HG03066 (cell line): ENCODE results near the gene STX11.
"Not testable (repeated sequence)": the region's sequence is repeated elsewhere in the genome, so short reads cannot be mapped to it uniquely, and the experiment has no call there.

Experiments used
- ATAC-seq: cut with Tn5 transposase; IDR thresholded peaks from one replicate; pipeline ENCODE4 v1.9.1; 2021; ENCODE audit warnings: low read depth; ENCODE audit not compliant: unreplicated experiment

The STX11 gene

DNA sequence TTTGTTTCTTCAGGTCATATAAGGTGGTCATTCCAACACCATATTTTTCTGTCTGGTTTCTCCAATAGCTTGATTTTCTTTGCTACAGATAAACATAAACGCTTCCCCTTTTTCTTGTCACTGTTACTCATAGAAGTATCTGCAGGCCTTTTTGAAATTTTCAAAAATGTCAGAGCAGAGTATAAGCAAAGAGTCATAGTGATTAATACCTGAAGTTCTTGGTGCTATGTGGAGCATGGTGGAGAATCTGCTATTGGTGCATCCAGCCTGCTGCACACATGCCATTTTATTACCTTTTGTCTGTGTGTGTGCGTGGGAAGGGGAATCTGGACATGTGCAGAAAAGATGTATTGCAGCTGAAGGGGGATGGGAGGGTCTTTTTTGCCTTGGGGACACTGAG is 19.7 kb downstream of the STX11 start:
- no peak for ATAC-seq

DNA sequence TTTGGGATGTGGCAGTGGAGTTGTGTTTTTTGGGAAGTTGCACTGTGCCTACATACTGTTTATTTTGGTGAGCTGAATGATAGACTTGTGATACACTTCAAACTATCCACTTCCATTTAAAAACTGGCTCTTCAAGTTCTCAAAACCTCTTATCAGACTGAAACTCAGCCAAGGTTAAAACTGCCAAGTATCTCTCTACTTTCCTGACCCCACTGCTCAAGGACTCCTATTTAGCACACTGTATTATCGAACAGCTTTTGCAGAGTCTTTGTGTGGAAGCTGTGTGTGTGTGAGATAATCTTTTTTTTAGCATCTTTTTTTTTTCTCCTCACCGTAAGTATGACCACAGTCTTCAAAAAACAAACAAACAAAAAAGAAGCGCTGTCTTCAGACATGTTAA is 21.1 kb downstream of the STX11 start:
- no peak for ATAC-seq

DNA sequence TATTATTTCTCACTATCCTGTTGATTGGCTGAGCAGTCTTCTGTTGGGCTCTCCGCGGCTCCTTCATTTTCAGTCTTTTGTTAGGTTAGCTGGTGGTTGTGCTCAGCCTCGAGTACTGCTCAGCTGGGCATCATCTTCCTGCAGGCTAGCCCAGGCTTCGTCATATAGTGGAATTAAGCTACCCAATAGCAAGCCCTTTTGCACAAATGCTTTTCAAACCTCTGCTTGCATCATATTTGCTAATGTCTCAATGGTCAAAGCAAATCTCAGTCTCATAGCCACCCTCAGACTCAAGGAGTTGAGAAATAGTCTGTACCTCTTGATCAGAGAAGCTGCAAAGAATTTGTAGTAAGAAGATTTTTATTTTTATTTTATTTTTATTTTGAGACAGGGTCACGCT is 23.7 kb downstream of the STX11 start:
- ATAC-seq = no peak

DNA sequence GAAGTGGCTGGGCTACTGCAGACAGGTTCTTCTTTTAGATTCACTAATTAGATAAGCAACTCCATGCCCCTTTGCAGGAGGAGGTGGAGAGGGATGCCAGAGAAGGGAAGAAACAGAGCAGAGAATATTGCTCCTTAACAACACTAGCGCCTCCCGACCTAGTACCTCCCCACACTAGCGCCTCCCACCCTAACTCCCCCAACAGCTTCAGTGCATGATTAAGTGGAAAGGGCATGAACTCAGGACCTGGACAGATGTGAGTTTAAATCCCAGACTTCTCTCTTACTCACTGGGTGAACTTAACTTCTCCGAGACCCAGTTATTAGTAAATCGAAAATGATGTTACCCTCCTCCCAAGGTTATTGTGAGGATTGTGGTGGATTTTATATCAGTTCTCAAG is 25.7 kb downstream of the STX11 start:
- no peak for ATAC-seq

DNA sequence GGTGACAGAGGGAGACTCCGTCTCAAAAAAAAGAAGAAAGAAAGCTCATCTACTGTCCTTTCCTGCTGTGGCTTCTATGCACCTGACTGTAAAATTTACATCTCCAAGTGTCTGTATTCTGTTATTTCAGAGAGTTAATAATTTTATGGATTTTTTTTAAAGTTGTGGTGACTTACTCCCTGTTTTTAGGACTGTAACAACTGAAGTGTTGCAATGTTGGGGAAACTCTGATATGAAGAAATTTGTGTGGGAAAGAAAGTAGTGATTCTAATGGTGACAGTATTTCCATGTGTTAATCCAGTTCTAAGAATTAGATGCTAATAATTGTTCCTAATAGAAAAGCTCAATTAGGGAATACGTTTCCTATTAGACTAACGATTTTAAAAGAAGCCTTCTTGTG is 27.4 kb downstream of the STX11 start:
- ATAC-seq = no peak

DNA sequence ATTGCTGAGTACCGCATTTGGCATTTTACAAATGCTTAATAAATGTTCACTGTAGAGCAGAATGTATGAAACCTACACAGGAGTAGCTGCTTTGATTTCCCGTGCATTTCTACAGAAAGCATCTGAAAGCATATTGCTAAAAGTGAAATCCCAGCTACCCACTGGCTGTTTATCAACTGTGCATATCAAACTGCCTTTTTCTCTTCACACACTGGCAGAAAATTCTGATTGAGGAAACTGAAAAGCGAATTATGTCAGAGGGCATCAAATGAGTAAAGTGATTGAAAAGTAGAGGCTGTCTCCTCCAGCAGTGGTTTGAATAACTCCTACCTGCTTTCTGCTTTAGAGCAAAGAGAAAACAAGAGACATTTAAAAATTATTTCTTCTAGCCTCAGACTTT is 28.0 kb downstream of the STX11 start:
- no peak for ATAC-seq

DNA sequence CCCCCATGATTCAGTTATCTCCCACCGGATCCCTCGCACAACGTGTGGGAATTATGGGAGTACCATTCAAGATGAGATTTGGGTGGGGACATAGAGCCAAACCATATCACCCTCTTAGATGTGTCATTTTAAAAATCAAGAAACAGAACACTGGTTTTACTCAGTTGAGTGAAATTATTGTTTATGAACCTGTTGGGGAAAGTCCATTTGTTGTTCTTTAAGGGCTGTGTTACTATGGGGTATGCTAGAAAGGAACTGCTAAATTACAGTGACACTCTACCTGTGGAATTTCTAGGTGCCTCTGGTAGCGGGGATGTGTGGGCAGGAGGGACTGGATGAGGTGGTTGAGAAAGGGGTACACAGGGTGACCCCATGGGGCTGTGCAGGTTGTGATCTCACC is 28.9 kb downstream of the STX11 start:
- ATAC-seq = no peak

DNA sequence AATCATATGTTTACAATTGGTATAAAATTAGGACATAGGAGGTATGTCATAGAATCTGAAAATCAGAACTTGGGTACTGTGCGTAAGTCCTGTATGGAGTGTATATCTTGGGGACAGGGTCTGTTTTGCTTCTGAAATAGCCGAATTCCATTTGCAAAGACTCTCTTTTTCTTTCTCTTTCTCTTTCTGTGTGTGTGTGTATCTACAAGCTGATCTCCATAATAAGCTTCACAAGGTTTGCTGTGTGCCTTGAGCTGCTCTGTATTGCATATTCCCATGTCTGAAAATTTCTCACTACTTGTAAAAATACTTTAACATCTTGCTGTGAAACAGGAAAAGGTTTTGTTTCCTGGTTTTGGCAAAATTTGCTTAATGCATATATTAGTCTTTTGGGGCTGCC is 29.5 kb downstream of the STX11 start:
- ATAC-seq = no peak

DNA sequence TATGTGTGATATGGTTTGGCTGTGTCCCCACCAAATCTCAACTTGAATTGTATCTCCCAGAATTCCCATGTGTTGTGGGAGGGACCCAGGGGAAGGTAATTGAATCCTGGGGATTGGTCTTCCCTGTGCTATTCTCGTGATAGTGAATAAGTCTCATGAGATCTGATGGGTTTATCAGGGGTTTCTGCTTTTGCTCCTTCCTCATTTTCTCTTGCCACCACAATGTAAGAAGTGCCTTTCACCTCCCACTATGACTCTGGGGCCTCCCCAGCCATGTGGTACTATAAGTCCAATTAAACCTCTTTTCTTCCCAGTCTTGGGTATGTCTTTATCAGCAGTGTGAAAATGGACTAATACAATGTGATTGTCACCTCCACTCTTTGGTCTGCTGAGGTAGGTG is 30.0 kb downstream of the STX11 start:
- ATAC-seq = not testable (repeated sequence)

DNA sequence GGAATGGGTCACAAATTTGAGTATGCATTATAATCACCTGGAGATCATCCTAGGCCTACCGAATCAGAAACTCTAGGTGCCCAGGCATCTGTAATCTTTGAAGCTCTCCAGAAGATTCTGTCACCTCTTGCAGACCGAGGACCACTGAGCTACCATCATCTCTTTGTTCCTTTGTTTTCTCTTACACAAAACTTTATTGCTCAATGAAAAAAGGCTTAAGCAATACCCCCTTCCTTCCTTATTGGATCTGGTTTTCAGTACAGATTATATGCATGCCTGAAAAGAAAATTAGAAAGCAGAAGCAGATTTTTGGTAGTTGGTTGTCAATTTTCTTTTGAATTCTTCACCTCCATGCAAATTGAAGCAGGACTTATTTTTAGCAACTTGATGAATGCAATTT is 31.3 kb downstream of the STX11 start:
- no peak for ATAC-seq

DNA sequence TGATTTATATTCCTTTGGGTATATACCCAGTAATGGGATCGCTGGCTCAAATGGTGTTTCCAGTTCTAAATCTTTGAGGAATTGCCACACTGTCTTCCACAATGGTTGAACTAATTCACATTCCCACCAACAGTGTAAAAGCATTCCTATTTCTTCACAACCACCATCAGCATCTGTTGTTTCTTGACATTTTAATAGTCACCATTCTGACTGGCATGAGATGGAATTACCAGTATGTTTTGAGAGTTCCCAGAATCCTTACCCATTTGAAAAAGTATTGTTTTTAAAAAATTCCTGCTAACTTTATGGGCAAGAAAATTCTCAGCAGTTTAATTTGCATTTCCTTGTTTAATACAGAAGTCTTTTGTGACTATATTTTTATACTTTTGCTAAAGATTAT is 33.9 kb downstream of the STX11 start:
- ATAC-seq = not testable (repeated sequence)

DNA sequence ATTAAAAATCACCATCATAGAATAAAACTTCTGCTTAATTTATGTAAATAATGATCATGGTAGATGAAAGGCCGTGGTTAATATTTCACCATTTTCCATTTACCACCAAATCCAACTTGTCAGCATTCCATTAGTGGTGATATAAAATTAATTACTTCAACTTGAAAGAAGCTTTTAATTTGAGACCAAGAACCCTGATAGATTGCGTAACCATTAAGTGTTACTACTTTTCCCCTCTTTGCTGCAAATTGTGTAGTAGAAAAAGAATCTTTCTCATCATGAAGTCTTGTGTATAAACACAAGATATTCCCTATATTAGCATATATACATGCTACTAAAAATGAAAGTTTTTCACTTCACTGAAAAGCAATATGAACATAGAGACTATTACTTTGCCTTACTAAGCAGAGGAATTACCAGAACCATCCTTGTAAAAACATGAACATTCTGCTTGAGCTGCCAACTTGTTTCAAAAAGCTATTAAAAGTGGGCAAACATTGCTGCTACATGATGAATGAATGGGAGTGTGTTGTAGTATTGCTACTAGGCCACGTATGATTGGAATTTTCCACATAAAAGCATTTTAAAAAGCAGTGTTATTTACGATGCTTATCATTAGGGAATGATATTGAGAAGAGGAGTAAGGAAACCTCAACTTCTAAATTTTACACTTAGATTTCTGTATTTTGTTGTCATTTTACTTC is 35.0 kb downstream of the STX11 start:
- no peak for ATAC-seq

DNA sequence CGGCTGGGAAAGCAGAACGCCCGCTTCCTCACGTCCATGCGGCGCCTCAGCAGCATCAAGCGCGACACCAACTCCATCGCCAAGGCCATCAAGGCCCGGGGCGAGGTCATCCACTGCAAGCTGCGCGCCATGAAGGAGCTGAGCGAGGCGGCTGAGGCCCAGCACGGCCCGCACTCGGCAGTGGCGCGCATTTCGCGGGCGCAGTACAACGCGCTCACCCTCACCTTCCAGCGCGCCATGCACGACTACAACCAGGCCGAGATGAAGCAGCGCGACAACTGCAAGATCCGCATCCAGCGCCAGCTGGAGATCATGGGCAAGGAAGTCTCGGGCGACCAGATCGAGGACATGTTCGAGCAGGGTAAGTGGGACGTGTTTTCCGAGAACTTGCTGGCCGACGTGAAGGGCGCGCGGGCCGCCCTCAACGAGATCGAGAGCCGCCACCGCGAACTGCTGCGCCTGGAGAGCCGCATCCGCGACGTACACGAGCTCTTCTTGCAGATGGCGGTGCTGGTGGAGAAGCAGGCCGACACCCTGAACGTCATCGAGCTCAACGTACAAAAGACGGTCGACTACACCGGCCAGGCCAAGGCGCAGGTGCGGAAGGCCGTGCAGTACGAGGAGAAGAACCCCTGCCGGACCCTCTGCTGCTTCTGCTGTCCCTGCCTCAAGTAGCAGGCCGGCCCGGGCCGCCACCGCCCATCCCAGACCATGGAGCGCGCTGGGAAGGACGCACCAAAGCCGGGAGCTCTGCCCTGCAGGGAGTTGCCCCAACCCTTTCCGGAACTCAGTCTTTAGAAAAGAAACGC is 36.7 kb downstream of the STX11 start:
- ATAC-seq = no peak

DNA sequence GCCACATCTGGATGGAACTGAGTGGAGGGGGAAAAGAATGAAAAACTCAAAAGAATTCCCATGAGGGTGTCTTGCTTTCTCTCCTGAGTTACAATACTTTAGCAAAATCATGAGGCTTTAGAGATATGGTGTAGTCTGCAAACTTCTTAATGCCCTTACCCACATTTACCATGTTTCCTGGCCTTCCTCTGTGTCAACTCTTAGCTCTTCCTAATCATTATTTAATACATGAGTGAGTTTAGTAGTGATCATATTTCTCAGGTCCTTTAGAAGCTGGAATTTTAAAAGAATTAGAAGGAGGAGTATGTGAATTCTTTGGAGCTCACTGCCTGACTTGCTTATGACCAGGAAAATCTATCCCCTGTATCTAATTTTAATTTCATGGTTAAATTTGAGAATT is 39.0 kb downstream of the STX11 start:
- no peak for ATAC-seq

DNA sequence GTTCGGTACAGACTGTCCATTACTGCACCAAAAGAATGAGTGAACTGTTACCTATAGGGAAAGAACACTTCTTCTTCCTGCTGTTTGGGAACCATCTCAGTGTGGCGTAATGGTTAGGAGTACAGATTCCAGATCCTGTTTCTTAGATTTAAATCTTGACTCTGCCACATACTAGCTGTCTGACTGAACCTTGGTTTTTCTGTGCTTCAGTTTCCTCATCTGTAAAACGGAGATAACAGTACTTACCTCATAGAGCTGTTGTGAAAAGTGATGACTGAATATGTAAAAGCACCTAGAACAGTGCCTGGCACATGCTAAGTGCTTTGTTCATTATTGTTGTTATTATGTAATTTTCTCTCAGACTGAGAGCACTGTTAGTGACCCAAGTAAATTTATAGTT is 39.8 kb downstream of the STX11 start:
- ATAC-seq = no peak

DNA sequence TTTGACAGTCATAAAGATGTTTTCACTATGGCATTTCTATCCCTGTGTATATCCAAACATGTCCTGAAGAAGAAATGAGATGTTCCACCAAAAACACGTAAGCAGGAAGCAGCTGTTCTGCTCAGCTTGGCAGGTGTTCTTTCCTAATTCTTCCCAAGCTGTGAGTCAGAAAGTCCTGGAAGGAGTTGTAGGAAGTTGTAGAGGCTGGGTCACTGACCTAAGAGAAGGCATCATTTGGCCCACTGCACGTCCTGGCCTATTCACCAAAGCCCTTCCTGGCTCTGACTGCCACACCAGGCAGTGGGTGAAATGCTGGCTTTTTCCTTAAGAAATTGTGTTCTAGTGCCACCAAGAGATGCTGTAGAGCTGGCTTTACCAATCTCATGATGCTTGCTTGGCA is 40.3 kb downstream of the STX11 start:
- no peak for ATAC-seq

DNA sequence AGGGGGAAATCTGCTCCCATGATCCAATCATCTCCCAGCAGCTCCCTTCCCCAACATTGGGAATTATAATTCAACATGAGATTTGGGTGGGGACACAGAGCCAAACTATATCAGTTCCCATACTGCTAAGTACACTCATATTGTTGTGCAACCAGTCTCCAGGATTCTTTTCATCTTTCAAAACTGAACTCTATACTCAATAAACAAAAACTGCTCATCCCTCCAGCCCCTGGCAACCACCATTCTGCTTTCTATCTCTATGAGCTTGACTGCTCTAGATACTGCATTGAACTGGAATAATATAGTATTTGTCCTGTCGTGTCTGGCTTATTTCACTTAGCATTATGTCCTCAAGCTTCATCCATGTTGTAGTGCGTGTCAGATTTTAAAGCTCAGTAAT is 42.9 kb downstream of the STX11 start:
- no peak for ATAC-seq

DNA sequence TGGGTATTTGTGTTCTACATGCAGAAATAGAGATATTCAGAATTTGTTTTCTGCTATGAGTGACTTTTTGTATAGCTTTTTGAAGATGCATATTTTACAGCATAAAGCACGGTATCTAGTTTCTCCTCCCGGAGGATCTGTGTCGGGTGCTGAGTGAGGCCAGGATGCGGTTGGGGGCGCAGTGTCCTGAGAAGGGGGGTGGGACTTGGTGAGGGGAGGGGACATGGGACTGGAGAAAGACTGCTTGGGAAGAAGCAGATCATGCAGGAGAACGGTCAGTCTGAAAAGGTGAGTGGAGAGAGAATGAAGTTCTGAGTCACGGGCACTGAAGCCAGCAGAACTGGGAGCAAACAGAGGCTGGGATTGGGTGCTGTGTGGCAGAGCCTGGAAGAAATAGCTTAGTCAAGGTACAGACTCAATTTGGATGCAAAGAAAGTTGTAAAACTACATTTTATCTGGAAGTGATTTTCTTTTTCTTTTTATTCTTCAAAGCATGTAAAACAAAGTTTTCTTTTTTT is 44.0 kb downstream of the STX11 start:
- no peak for ATAC-seq

DNA sequence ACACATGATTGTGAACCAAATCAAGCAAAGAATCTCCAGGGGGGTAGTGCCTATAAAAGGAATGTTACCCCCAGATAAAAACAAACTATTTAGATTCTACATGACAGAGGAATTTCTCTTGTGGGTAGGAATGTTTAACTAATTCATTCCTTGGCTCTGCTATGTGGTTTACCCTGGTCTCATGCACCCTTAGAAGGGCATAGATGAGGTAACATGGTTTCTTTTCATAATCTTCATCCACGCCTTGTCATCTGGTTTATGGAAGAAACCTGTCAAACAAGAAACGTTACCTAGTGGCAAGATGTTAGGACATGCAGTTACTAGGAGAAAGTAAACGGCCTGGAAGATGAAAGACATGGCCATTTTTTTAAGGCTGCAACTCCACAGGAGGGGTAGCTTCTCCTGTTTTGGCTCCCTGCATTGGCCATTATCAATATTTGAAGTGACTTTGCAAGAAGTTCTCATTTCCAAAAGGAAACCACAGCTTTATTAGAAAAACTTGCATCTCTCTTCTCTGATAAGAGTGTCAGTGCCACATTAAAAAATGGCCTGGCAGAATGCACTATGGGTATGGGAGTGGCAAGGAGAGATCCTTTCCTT is 45.5 kb downstream of the STX11 start:
- no peak for ATAC-seq

DNA sequence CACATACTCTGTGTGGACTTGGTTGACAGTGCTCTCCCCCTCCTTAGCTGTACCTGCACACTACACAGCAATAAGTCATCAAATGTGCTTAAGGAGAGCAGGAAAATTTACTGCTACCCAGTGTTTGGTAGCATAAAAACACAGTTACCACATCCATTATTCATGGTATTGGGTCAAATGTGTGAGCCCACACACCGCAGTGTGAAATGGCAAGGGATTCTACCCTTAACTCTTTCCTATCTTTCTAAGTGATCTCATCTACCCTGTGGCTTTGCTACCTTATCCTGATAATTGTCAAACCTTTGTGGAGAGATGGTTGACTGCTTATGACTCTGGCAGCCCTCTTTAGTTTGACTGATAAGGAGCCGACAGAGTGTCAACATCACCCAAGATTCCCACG is 47.6 kb downstream of the STX11 start:
- no peak for ATAC-seq

DNA sequence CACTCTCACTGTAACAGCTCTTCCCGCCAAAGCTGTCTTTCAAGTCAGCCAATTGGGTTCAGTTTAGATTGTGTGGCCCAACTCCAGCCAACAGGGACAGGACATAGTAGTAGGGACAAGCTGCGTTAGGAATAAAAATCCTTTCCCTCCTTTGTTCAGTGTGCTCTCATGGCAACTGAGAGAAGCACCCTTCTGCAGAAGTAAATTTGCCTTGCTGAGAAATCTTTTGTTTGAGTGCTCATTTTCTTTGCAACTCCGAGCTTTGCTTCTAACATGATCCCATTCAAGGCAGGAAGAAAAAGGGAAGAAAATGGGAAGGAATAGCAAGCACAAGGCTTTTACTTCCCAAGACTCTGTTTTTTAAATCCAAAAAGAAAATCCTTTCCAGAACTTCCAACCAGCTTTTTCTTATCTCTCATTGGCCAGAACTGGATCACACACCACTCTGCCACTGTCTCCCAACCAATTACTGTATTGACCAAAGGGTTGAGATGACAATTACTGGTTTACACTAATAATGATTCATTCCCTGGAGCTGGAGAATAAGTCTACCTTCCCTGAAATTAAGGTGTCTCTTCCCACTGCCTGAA is 52.7 kb downstream of the STX11 start:
- ATAC-seq = no peak
